ENCODE results near the gene QKI. TPM values are rescaled to one million over a fixed set of nuclear protein-coding genes. Genes with fewer than 3 reads are reported as not detected.

Gene QKI
- total and polyA plus RNA-seq, 2 donors (not counting 3 experiments of a cell fraction or from before 2014, with no cell fraction given): 178 to 232 TPM

DNA sequence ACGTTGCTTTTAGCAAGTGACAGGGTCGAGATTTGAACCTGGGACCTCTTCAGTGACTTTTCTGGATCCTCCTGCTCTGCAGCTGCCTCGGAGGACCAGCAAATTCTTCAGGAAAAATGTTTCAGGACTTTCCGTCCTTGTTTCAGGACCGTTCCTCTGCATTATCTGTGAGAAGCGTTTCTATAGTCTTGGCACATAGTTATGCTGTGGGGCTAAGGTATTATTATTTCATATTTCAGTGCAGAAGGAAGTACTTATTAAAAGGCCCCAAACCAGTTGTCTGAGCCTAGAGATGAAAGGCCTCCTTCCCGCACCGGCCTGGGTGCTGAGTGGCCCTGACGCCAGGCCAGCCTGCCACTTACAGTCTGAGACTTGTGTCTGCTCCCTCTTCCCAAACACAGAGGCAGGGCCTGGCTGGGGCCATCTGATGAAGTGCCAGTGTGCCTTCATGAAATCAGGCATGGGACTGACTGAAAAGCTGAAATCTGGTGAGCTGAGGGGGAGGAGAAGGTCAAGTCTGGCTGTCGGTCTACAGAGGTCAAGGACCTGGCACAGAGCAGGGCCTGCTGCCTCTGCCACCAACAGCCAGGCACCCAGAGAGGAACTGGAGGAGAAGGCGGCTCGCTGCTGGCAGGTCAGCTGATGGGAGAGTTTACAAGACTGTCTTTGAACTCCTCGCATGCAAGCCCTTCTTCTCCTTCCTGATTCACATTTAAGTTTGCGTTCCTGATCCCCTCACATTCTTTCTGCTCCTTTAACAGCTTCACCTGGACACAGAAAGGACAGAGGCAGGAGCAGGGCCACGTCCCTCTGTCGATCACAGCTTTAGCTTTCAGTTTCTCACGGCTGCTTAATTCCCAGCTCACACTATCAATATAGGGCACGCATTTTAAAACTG, 8.9 kb upstream of the QKI start:
- H3K4me3 ChIP-seq (replicated peaks in 1 of 3; ENCODE audit: insufficient read depth in 1 of 3, low read depth in 1 of 3, low read length in 3 of 3): peak overlapping the region in 2 of 3 experiments; percentile 4 to 15
- H3K9ac ChIP-seq (replicated peaks; ENCODE audit: extremely low read depth, insufficient read depth, low read length): peak overlapping the region; percentile 40
- FAIRE-seq: peak; percentile 72
- TF ChIP-seq POLR2AphosphoS5 (IDR thresholded peaks at IDR 0.05; ENCODE audit: insufficient read depth, low read depth, low read length) (no peak), FOS (IDR thresholded peaks at IDR 0.05; ENCODE audit: borderline replicate concordance, insufficient read depth, low read length) (no peak), JUN (IDR thresholded peaks at IDR 0.05; ENCODE audit: borderline replicate concordance, insufficient read depth, insufficient read length, low read depth) (no peak), POLR2A (IDR thresholded peaks at IDR 0.05; ENCODE audit: low read depth, low read length) (no peak), GATA2 (IDR thresholded peaks at IDR 0.05; ENCODE audit: insufficient read depth, insufficient read length, low read depth, low read length) (no peak), EZH2 (IDR thresholded peaks at IDR 0.05; ENCODE audit: borderline replicate concordance, low read depth, low read length, severe bottlenecking) (no peak), MYC (IDR thresholded peaks at IDR 0.05; ENCODE audit: low read depth, low read length) (no peak)
- TF ChIP-seq, protein P1, sequence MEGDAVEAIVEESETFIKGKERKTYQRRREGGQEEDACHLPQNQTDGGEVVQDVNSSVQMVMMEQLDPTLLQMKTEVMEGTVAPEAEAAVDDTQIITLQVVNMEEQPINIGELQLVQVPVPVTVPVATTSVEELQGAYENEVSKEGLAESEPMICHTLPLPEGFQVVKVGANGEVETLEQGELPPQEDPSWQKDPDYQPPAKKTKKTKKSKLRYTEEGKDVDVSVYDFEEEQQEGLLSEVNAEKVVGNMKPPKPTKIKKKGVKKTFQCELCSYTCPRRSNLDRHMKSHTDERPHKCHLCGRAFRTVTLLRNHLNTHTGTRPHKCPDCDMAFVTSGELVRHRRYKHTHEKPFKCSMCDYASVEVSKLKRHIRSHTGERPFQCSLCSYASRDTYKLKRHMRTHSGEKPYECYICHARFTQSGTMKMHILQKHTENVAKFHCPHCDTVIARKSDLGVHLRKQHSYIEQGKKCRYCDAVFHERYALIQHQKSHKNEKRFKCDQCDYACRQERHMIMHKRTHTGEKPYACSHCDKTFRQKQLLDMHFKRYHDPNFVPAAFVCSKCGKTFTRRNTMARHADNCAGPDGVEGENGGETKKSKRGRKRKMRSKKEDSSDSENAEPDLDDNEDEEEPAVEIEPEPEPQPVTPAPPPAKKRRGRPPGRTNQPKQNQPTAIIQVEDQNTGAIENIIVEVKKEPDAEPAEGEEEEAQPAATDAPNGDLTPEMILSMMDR (IDR thresholded peaks at IDR 0.05; ENCODE audit: extremely low read depth in 1 of 2, insufficient read depth in 1 of 2, low read depth in 1 of 2, low read length in 2 of 2): no peak
- TF ChIP-seq, protein P2, sequence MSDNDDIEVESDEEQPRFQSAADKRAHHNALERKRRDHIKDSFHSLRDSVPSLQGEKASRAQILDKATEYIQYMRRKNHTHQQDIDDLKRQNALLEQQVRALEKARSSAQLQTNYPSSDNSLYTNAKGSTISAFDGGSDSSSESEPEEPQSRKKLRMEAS (IDR thresholded peaks at IDR 0.05; ENCODE audit: insufficient read depth, insufficient read length): no peak
- peak overlapping the region; percentile 38 for H3K4me2 ChIP-seq (ENCODE audit: insufficient read depth, low read length)
- no peaks in the 10 kb centered on the region for H3K9me3 ChIP-seq (replicated peaks; ENCODE audit: control insufficient read depth, insufficient read depth, low read length)
- intact Hi-C loops (cut with micrococcal nuclease): loop anchor here (1.0 kb wide), 1 partner anchor 8 kb away; no protein-coding TSS in a partner anchor
- dilution Hi-C loops (cut with MboI; ENCODE audit: extremely low pct_ligation_motif_present, low sequenced_read_pairs): no loop called here
- H4K20me1 ChIP-seq (replicated peaks; ENCODE audit: control insufficient read depth, extremely low read depth, insufficient read depth, low read length): no peaks in the 10 kb centered on the region
- H3K27ac ChIP-seq (ENCODE audit: insufficient read depth, low read depth, low read length): peak overlapping the region; percentile 43
- H3K4me1 ChIP-seq (ENCODE audit: control insufficient read depth, extremely low read depth, insufficient read depth, low read length): peaks cover 20% of the 10 kb centered on the region
- no peaks in the 10 kb centered on the region for H3K79me2 ChIP-seq (ENCODE audit: control insufficient read depth, insufficient read depth, low read length)
- POLR2A ChIA-PET: interaction anchor here (1.5 kb wide), 1 partner anchor 11 kb away, joined by 4 read pairs; no protein-coding TSS in a partner anchor
- DNase-seq (ENCODE audit: low read depth, low spot score): peak; percentile 58
- no peaks in the 10 kb centered on the region for H3K27me3 ChIP-seq (ENCODE audit: control insufficient read depth in 2 of 2, insufficient read depth in 2 of 2, low read length in 2 of 2)
- CTCF ChIA-PET: interaction anchor here (0.8 to 2.7 kb wide), 6 partner anchors 11 to 234 kb away, joined by 3 to 13 read pairs (median 4); no protein-coding TSS in a partner anchor
- H2AFZ ChIP-seq (ENCODE audit: low read depth, low read length): peak overlapping the region; percentile 98
- BruUV-seq (replicated peaks): no TSS peak
- H3K36me3 ChIP-seq (ENCODE audit: control insufficient read depth in 2 of 2, extremely low read depth in 1 of 2, insufficient read depth in 2 of 2, low read length in 2 of 2): no peaks in the 10 kb centered on the region
- no peaks in the 10 kb centered on the region for H3K9me1 ChIP-seq (replicated peaks; ENCODE audit: control insufficient read depth, extremely low read depth, insufficient read depth, low read length)

Measured in endothelial cell of umbilical vein (primary cell).